Right cardiac atrium (tissue), 5 donors: ENCODE measurements around the gene SELENOS. TPM values are rescaled to one million over a fixed set of nuclear protein-coding genes. Genes with fewer than 3 reads are reported as not detected.

Experiments used
- ATAC-seq, 2 donors: fragments of 200-7000 bp; cut with Tn5 transposase; one replicate each; pipeline versions ENCODE4 v1.8.0 to v1.9.1; 2020; ENCODE audit warnings: moderate library complexity in 2 of 2, mild to moderate bottlenecking in 1 of 2
- DNase-seq, 3 donors: peaks; one replicate each; pipeline ENCODE4 v3.0.0-alpha.2; 2020
- H3K27ac ChIP-seq: one replicate; pipeline ENCODE4 v1.5.1; 2013; ENCODE audit warnings: mild to moderate bottlenecking, low read length, control low read depth, moderate library complexity
- H3K27me3 ChIP-seq: one replicate; pipeline ENCODE4 v1.6.1; 2013; ENCODE audit not compliant: control insufficient read depth, insufficient read depth
- H3K4me1 ChIP-seq: one replicate; pipeline ENCODE4 v1.6.1; 2013; ENCODE audit warnings: low read length; ENCODE audit not compliant: control insufficient read depth, insufficient read depth
- H3K4me3 ChIP-seq: one replicate; pipeline ENCODE4 v1.5.1; 2013; ENCODE audit warnings: low read length, control low read depth
- H3K9me3 ChIP-seq: one replicate; pipeline ENCODE4 v1.6.1; 2013; ENCODE audit warnings: low read length; ENCODE audit not compliant: control insufficient read depth
- WGBS: extraction: QIAGEN DNeasy Blood & Tissue Kit; methylation state at CpG from one replicate; pipeline ENCODE4 v1.1.7; 2013; 5-methylcytosine and 5-hydroxymethylcytosine counted together
- intact Hi-C, 4 donors: fragments of 100-400 bp; cut with DNase I; formaldehyde crosslinking; loops; one replicate each; pipeline versions ENCODE4 v1.11.0 to v1.14.0; 2022 to 2023
- polyA plus RNA-seq: library from polyadenylated mRNA; stranded (reverse); fragments of 200-250 nt; gene quantifications from one replicate; pipeline ENCODE4 v1.2.3, GENCODE V29; 2013
- total RNA-seq, 4 donors: library from RNA; stranded (reverse); fragmentation: NEBNext Ultra II Directional; extraction: Animal tissue kit (Norgen Biotek cat#: 25700); gene quantifications; one replicate each; pipeline ENCODE4 v1.2.1, GENCODE V29; 2021
- donor health status: healthy with polysubstance abuse.
- donor health status: DM: no; HTN: yes; CAD: no.
- donor health status: DM: no; HTN: no; CAD: no.
- donor health status: DM: no; HTN: yes; CAD: no; lungs with severe emphysema.
- donor health status: DM: yes; HTN: yes; CAD: no.

Gene SELENOS
- total and polyA plus RNA-seq, 5 donors, result 27.4 to 61.4 (median 38.5) TPM

DNA sequence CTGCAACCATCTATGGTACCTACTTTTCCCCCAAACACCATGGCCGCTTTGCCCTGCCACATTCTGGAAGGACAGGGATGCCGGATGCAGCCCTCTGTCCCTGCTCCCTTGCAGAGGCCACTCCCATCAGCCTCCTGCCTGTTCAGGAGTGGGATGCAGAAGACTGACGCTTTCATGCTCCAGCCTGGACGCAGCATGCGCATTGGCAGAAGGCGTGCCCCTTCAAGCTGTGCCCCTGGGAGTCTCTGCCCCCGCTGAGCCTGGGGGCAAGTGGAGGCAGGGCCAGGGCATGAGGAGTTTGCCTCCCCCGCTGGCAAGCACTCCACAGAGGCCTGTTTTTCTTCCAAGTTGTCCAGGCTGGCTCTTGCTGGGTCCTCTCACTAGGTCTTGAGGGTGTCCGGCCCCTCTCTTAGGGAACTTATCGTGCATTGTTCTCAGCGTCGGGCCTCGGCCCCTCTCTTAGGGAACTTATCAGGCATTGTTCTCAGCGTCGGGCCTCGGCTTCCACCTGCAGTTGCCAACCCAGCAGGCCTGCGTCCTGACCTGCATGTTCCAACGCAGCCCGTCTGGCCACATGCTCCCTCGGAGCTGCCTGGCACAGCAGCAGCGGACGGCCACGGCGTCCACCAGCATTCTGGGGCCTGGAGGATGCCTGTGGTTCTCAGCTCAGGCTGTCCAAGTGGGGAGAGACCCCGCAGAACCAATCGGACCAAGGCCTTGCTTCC, 32.3 kb upstream of the SELENOS start:
- Histone ChIP-seq H3K4me1 (no peaks in the 10 kb centered on the region), H3K27ac (no peak overlapping the region), H3K27me3 (no peaks in the 10 kb centered on the region), H3K4me3 (no peak overlapping the region), H3K9me3 (no peaks in the 10 kb centered on the region)
- DNase-seq (peak in 1 of 3 donors; percentile 30), ATAC-seq (no peak)
- 85% methylated on average over 26 of the region's 26 CpGs for WGBS
- intact Hi-C loops, result loop anchor here in 2 of 4 donors (10.0 kb wide), 2 partner anchors 185 to 195 kb away; no protein-coding TSS in a partner anchor

DNA sequence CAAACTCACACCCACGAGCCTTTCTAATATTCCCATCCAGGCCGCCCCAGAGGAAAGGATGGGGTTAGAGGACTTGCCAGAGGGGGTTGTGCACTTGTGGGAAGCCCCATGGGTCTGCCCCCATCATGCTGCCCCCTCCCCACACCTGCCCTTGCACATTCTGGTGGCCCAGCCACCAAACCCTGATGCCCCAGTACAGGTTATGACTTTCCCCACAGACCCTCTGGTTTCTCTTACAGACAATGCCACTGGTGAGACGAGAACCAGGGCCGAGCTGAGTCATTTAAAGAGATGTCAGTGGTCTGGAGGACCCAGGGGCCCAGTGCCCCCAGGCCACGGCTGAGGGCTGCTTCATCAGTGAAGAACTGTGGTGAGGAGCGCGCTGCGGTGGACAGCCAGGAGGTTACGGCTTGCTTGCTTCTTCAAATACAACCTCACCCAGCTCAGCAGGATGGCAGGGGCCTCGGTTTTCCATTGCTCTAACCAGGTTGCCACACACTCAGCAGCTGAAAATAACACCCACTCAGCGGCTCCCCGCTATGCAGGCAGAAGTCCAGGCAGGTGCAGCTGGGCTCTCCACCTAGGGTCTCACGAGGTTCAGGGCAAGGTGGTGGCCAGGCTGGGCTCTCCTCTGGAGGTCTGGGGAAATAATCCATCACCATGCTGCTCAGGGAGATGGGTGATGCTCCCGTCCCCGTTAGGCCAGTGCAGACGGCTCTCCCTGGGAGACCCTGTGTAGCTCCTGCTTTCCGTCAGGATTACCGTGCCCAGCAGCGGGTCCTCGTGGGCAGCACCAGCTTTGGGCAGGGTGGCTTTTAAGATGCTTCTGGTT, 31.5 kb upstream of the SELENOS start:
- no peak for ATAC-seq
- WGBS, result 88% methylated on average over 20 of the region's 20 CpGs
- intact Hi-C loops, result loop anchor here in 2 of 4 donors (10.0 kb wide), 2 partner anchors 186 to 196 kb away; no protein-coding TSS in a partner anchor

DNA sequence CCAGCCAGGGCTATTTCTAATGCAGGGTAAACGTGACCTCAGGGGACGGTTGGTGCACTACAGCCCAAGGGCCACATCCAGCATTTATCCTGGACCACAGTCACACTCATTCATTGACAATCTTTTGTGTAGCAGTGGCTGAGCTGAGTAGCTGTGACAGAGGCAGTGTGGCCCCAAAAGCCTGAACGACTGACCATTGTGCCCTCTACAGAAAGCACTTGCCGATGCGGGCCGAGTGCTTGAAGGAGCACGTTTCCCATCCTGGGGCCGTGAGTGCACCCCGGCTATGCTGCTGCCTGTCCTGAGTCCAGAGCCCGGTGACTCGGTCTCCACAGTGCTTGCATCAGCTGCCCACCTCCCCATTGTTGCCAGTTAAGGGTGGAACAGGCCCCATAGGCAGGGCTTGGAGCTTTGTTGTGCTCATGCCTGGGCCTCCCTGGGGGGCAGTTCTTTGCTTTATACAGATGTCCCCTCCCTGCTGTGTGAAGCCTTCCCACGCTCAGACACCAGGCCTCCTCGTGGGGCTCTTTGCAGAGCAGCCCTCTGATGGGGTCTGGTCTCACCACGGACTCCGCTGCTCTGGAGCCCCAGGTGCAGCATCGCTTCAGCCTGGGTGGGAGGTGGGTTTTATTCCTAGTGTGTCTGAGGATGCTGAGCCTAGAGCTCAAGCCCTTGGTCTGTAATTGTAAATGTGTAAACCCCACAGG, 30.8 kb upstream of the SELENOS start:
- no peak for ATAC-seq
- intact Hi-C loops, result loop anchor here in 2 of 4 donors (10.0 kb wide), 2 partner anchors 187 to 197 kb away; no protein-coding TSS in a partner anchor

More for the DNA sequence above, 31.5 kb upstream of the SELENOS start:
- Histone ChIP-seq H3K27ac (no peak overlapping the region), H3K27me3 (no peaks in the 10 kb centered on the region), H3K4me3 (no peak overlapping the region), H3K9me3 (no peaks in the 10 kb centered on the region), H3K4me1 (no peaks in the 10 kb centered on the region)
- peak in 1 of 3 donors; percentile 39 for DNase-seq

DNA sequence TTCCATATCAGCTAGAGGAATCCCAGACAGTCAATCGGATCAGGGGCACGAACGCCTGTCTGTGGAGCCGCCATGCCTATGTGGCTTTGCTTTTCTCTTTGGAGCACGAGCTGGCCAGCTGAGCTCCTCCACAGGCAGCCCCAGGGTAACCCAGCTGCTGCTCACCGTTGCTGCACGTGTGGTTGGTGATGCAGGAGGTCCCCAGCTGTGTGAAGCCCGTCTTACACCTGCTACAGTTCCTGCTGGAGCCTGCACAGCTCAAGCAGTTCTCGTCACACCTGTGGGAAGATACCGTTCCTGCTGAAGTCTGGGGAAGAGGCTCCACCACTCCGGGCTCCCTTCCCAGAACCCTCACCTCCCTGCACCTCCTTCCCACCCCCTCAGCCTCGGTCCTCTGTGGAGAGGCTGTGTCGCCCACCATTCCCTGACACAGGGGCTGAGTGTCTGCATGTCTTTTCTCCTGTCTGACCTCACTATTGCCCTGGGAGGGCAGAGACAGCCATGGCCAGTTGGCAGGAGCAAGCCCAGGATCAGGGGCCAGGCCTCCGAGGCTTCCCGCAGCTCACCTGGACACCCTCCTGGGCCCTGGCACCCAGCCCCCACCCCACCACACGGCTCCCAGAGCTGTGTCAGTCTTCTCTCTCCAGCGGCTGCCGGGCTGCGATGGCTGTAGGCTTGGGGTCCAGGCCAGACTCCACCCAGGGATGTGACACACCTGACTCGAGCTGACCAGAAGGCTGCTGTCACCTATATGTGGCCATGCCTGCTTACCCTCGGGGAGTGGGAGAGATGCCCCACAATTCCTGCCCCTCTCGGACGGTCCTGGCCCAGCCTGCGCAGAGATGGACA, 30.0 kb upstream of the SELENOS start:
- H3K4me3 ChIP-seq, result no peak overlapping the region
- no peaks in the 10 kb centered on the region for H3K4me1 ChIP-seq
- DNase-seq, result peak in 2 of 3 donors; percentile 22 to 48
- ATAC-seq, result no peak
- intact Hi-C loops, result loop anchor here in 2 of 4 donors (10.0 kb wide), 2 partner anchors 188 to 198 kb away; no protein-coding TSS in a partner anchor
- no peaks in the 10 kb centered on the region for H3K9me3 ChIP-seq
- 73% methylated on average over 24 of the region's 24 CpGs for WGBS
- H3K27me3 ChIP-seq, result no peaks in the 10 kb centered on the region
- H3K27ac ChIP-seq, result no peak overlapping the region

More for the DNA sequence above, 30.8 kb upstream of the SELENOS start:
- WGBS, result 75% methylated on average over 16 of the region's 16 CpGs
- Histone ChIP-seq H3K27ac (no peak overlapping the region), H3K4me1 (no peaks in the 10 kb centered on the region), H3K4me3 (no peak overlapping the region), H3K27me3 (no peaks in the 10 kb centered on the region), H3K9me3 (no peaks in the 10 kb centered on the region)
- DNase-seq, result no peak

- Histone ChIP-seq H3K27me3 (no peaks in the 10 kb centered on the region), H3K4me3 (no peak overlapping the region), H3K9me3 (no peaks in the 10 kb centered on the region), H3K4me1 (no peaks in the 10 kb centered on the region), H3K27ac (no peak overlapping the region)
- DNase-seq (peak in 2 of 3 donors; percentile 5 to 18), ATAC-seq (no peak)
- 78% methylated on average over 10 of the region's 10 CpGs for WGBS
- intact Hi-C loops, result loop anchor here in 2 of 4 donors (10.0 kb wide), 2 partner anchors 188 to 198 kb away; no protein-coding TSS in a partner anchor
Measured at GRCh38 chr15:101306341-101307047, 29.2 kb upstream of the SELENOS start.

DNA sequence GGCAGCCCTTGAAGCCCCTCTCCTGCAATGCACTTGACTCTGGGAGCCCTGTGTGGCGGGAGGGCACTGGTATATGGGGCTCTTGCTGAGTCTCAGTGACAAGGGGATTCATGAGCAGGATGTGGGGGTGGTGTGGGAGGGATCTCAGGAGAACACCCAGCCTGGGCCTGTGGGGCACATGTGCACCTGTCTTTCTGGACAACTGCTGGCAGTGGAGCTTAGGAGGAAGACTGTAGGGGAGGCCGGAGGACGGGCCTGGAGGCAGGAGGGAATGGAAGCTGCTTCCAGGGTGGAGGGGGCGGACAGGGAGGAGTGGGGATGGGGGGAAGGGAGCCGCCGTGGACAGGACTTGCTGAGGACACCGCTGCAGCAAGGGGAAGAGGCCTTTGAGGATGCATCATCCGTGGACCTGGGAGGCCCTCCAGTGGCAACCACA, 28.6 kb upstream of the SELENOS start:
- no peak for ATAC-seq
- intact Hi-C loops, result loop anchor here in 2 of 4 donors (10.0 kb wide), 2 partner anchors 189 to 199 kb away; no protein-coding TSS in a partner anchor
- Histone ChIP-seq H3K9me3 (no peaks in the 10 kb centered on the region), H3K27ac (no peak overlapping the region), H3K27me3 (no peaks in the 10 kb centered on the region), H3K4me3 (no peak overlapping the region), H3K4me1 (no peaks in the 10 kb centered on the region)
- 77% methylated on average over 8 of the region's 8 CpGs for WGBS
- peak in 2 of 3 donors; percentile 19 to 24 for DNase-seq

GRCh38 chr15:101303408-101303807, 26.1 kb upstream of the SELENOS start:
- Histone ChIP-seq H3K4me1 (no peaks in the 10 kb centered on the region), H3K27ac (no peak overlapping the region), H3K9me3 (no peaks in the 10 kb centered on the region), H3K4me3 (no peak overlapping the region), H3K27me3 (no peaks in the 10 kb centered on the region)
- intact Hi-C loops, result loop anchor here in 3 of 4 donors (5.0 to 10.0 kb wide), 5 partner anchors 191 to 339 kb away; no protein-coding TSS in a partner anchor
- 67% methylated on average over 4 of the region's 4 CpGs for WGBS
- ATAC-seq, result no peak
- no peak for DNase-seq

GRCh38 chr15:101296418-101297405, 19.4 kb upstream of the SELENOS start:
- H3K4me3 ChIP-seq, result no peak overlapping the region
- H3K4me1 ChIP-seq, result no peaks in the 10 kb centered on the region
- no peaks in the 10 kb centered on the region for H3K27me3 ChIP-seq
- intact Hi-C loops, result loop anchor here in 3 of 4 donors (5.0 to 10.0 kb wide), 3 partner anchors 198 to 356 kb away; partner anchors contain the start of gene TM2D3 (in 1 of the 3)
- DNase-seq (no peak), ATAC-seq (no peak)
- H3K9me3 ChIP-seq, result no peaks in the 10 kb centered on the region
- H3K27ac ChIP-seq, result no peak overlapping the region
- 90% methylated on average over 9 of the region's 9 CpGs for WGBS
